GM18520 (cell line): Measurements from ENCODE around the gene HSPA1A.
"Not testable (repeated sequence)": the region's sequence is repeated elsewhere in the genome, so short reads cannot be mapped to it uniquely, and the experiment has no call there.

ENCODE experiments used
- ATAC-seq: cut with Tn5 transposase; IDR thresholded peaks from one replicate; pipeline ENCODE4 v1.9.1; 2021; ENCODE audit not compliant: unreplicated experiment

HSPA1A gene

GRCh38 chr6:31808599-31808998 lies 6.7 kb upstream of the HSPA1A start:
- not testable (repeated sequence) for ATAC-seq

- ATAC-seq: no peak
These were observed 3.7 kb upstream of the HSPA1A start for GRCh38 chr6:31811645-31812044.

- ATAC-seq: no peak
These were observed 1.9 kb upstream of the HSPA1A start for GRCh38 chr6:31813465-31813849.

- no peak for ATAC-seq
These were observed 692 bp upstream of the HSPA1A start for GRCh38 chr6:31814677-31815024.

- ATAC-seq: not testable (repeated sequence)
These were observed 2.0 kb downstream of the HSPA1A start for GRCh38 chr6:31817133-31817928.

- ATAC-seq: not testable (repeated sequence)
These were observed 2.7 kb downstream of the HSPA1A start for GRCh38 chr6:31817929-31818511.

- ATAC-seq: no peak
These were observed 4.5 kb downstream of the HSPA1A start for GRCh38 chr6:31819871-31820299.

GRCh38 chr6:31820399-31820798 lies 5.1 kb downstream of the HSPA1A start:
- ATAC-seq: not testable (repeated sequence)

GRCh38 chr6:31821301-31822035 lies 6.1 kb downstream of the HSPA1A start:
- peak; percentile 24 for ATAC-seq

GRCh38 chr6:31822036-31822821 lies 6.9 kb downstream of the HSPA1A start:
- ATAC-seq: peak; percentile 39

- not testable (repeated sequence) for ATAC-seq
These were observed 8.4 kb downstream of the HSPA1A start for GRCh38 chr6:31823592-31824196.

GRCh38 chr6:31825553-31825952 lies 10.2 kb downstream of the HSPA1A start:
- no peak for ATAC-seq

- ATAC-seq: no peak
These were observed 11.5 kb downstream of the HSPA1A start for GRCh38 chr6:31826793-31827285.

GRCh38 chr6:31827286-31828079 lies 12.1 kb downstream of the HSPA1A start, which contains the start of gene HSPA1B:
Gene HSPA1B, plus strand, starts transcription at chr6:31827738. Its CDS starts 213 bp downstream, at chr6:31827951.
- peak; percentile 46 for ATAC-seq

GRCh38 chr6:31829633-31830283 lies 14.4 kb downstream of the HSPA1A start:
- no peak for ATAC-seq

- ATAC-seq: no peak
These were observed 15.6 kb downstream of the HSPA1A start for GRCh38 chr6:31830886-31831335.

- ATAC-seq: no peak
These were observed 16.2 kb downstream of the HSPA1A start for GRCh38 chr6:31831350-31832215.
